Hepatocyte (in vitro differentiated cells): Measurements from ENCODE around the gene SCFD2. TPM values are rescaled to one million over a fixed set of nuclear protein-coding genes. Genes with fewer than 3 reads are reported as not detected.
"Not testable (repeated sequence)": the region's sequence is repeated elsewhere in the genome, so short reads cannot be mapped to it uniquely, and the experiment has no call there.

ENCODE experiments used
- DNase-seq: peaks from one replicate; pipeline ENCODE4 v3.0.0-alpha.2; 2016; ENCODE audit warnings: low spot score
- H2AFZ ChIP-seq: fragments of 200-600 bp; sonication (generic); 2 replicates; pipeline ENCODE4 v1.6.0; 2016; ENCODE audit warnings: antibody characterized with exemption, mild to moderate bottlenecking
- H3K27ac ChIP-seq: fragments of 200-600 bp; sonication (generic); 2 replicates; pipeline ENCODE4 v1.5.1; 2016; ENCODE audit warnings: mild to moderate bottlenecking
- H3K27me3 ChIP-seq: fragments of 200-600 bp; sonication (generic); 2 replicates; pipeline ENCODE4 v1.6.1; 2016
- H3K36me3 ChIP-seq: fragments of 200-600 bp; sonication (generic); replicated peaks from 2 replicates; pipeline ENCODE4 v1.5.1; 2016; ENCODE audit warnings: low read depth; ENCODE audit not compliant: insufficient read depth
- H3K4me1 ChIP-seq: fragments of 200-600 bp; sonication (generic); 2 replicates; pipeline ENCODE4 v1.5.1; 2016; ENCODE audit warnings: mild to moderate bottlenecking, moderate library complexity; ENCODE audit not compliant: insufficient read depth
- H3K4me2 ChIP-seq: fragments of 200-600 bp; sonication (generic); 2 replicates; pipeline ENCODE4 v1.6.0; 2016
- H3K4me3 ChIP-seq: fragments of 200-600 bp; sonication (generic); 2 replicates; pipeline ENCODE4 v1.5.1; 2016; ENCODE audit warnings: mild to moderate bottlenecking
- H3K79me2 ChIP-seq: fragments of 200-600 bp; sonication (generic); 2 replicates; pipeline ENCODE4 v1.6.0; 2017; ENCODE audit warnings: mild to moderate bottlenecking
- H3K9me2 ChIP-seq: fragments of 200-600 bp; sonication (generic); replicated peaks from 2 replicates; pipeline ENCODE4 v1.6.0; 2017; ENCODE audit warnings: mild to moderate bottlenecking; ENCODE audit not compliant: insufficient read depth
- H3K9me3 ChIP-seq: fragments of 200-600 bp; sonication (generic); 2 replicates; pipeline ENCODE4 v1.5.1; 2016; ENCODE audit warnings: low read depth, mild to moderate bottlenecking
- H4K20me1 ChIP-seq: fragments of 200-600 bp; sonication (generic); 2 replicates; pipeline ENCODE4 v1.6.0; 2016; ENCODE audit warnings: mild to moderate bottlenecking; ENCODE audit not compliant: insufficient read depth, poor library complexity, severe bottlenecking
- EZH2 ChIP-seq: fragments of 200-600 bp; sonication (generic); IDR thresholded peaks from 2 replicates; pipeline ENCODE4 v1.6.1; 2016; ENCODE audit warnings: antibody characterized with exemption, mild to moderate bottlenecking, borderline replicate concordance
- EZH2phosphoT487 ChIP-seq: fragments of 200-600 bp; sonication (generic); IDR thresholded peaks from one replicate; pipeline ENCODE4 v1.6.1; 2018; ENCODE audit warnings: antibody characterized with exemption, mild to moderate bottlenecking, low read depth, moderate library complexity; ENCODE audit not compliant: unreplicated experiment, severe bottlenecking
- whole genome bisulfite sequencing: methylation state at CpG from one replicate; pipeline ENCODE4 v1.1.6; 2016; ENCODE audit warnings: low lambda C conversion rate; ENCODE audit errors: missing lambda C conversion rate; 5-methylcytosine and 5-hydroxymethylcytosine counted together
- polyA plus RNA-seq: library from polyadenylated mRNA; unstranded; fragments of >200 nt; fragmentation: Nextera tagmentation; extraction: Ambion mirVana; gene quantifications from 2 replicates; pipeline ENCODE4 v1.2.1, GENCODE V29; 2016
- total RNA-seq: library from RNA; depleted of rRNA; stranded (reverse); fragments of >200 nt; gene quantifications from 2 replicates; pipeline ENCODE4 v1.2.3, GENCODE V29; 2014
- TF ChIP-seq, protein P1 (sequence below): fragments of 200-600 bp; sonication (generic); IDR thresholded peaks from 2 replicates; pipeline ENCODE4 v1.5.1; 2016; ENCODE audit warnings: antibody characterized with exemption, mild to moderate bottlenecking; ENCODE audit not compliant: poor library complexity

SCFD2 gene
- total RNA-seq (15.7 and 23.8 TPM in 2 replicates), polyA plus RNA-seq (5.6 and 8.4 TPM in 2 replicates)

DNA sequence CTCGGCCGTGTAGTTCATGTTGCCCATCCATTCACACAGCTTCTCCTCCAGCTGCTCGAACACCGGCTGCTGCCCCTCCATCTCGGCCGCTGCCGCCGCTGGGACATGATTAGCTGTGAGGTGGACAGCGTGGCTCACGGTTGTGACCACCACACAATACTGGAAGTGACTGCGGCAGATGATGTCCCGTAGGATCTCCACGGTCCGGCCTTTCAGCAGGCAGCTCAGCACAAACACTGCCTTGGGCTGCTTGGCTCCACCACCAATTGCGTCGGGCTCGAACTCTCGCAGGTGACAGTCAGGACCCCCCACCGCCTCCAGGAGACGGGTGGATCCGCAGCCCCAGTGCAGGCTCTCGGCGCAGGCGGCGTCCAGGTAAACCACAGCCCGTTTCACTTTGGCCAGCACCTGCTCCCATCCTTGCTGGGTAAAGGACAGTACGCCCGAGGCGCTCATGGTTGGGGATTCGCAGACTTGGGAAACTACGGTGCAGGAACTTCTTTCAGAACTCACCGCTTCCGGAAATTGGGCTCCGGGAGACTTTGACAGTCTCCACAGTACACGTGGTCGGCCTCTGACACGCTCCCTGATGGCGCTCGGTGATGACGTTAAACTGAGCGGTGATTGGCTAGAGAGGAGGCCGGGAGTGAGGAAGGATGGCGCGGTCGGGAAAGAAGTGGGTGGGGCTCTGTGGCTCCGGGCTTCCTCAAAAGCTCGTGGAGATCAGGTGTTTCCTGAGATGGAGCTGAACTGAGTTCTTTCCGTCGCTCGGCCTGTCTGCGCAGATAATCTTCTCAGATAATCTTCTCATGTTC, at the start of gene SCFD2:
Gene SCFD2 (minus strand): TSS at position 576 of the 815 bp plus-strand sequence.
- Histone ChIP-seq H4K20me1 (no peaks in the 10 kb centered on the region), H3K27ac (peak within 1 kb of the TSS; percentile 74), H3K9me3 (no peaks in the 10 kb centered on the region), H3K4me3 (peak within 1 kb of the TSS; percentile 77), H2AFZ (peak within 1 kb of the TSS; percentile 87), H3K4me1 (peaks cover 3% of the 10 kb centered on the region), H3K79me2 (peaks cover 32% of the 10 kb centered on the region), H3K9me2 (no peaks in the 10 kb centered on the region), H3K36me3 (no peaks in the 10 kb centered on the region), H3K4me2 (peak within 1 kb of the TSS; percentile 83), H3K27me3 (peaks cover 22% of the 10 kb centered on the region)
- peak; percentile 97 for DNase-seq
- under 1% methylated on average over 51 of the region's 51 CpGs for WGBS
- TF ChIP-seq EZH2phosphoT487 (no peak), EZH2 (no peak)
- TF ChIP-seq, protein P1, sequence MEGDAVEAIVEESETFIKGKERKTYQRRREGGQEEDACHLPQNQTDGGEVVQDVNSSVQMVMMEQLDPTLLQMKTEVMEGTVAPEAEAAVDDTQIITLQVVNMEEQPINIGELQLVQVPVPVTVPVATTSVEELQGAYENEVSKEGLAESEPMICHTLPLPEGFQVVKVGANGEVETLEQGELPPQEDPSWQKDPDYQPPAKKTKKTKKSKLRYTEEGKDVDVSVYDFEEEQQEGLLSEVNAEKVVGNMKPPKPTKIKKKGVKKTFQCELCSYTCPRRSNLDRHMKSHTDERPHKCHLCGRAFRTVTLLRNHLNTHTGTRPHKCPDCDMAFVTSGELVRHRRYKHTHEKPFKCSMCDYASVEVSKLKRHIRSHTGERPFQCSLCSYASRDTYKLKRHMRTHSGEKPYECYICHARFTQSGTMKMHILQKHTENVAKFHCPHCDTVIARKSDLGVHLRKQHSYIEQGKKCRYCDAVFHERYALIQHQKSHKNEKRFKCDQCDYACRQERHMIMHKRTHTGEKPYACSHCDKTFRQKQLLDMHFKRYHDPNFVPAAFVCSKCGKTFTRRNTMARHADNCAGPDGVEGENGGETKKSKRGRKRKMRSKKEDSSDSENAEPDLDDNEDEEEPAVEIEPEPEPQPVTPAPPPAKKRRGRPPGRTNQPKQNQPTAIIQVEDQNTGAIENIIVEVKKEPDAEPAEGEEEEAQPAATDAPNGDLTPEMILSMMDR: no peak

DNA sequence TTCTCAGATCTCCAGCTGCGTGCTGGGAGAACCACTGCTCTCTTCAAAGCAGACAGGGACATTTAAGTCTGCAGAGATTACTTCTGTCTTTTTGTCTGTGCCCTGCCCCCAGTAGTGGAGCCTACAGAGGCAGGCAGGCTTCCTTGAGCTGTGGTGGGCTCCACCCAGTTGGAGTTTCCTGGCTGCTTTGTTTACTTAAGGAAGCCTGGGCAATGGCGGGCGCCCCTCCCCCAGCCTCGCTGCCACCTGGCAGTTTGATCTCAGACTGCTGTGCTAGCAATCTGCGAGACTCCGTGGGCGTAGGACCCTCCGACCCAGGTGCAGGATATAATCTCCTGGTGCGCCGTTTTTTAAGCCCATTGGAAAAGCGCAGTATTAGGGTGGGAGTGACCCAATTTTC, 43.6 kb upstream of the SCFD2 start:
- Histone ChIP-seq H4K20me1 (peaks cover 11% of the 10 kb centered on the region), H3K79me2 (peaks cover 49% of the 10 kb centered on the region)
- not testable (repeated sequence) for H3K4me2 ChIP-seq, H3K9me2 ChIP-seq, H3K27me3 ChIP-seq, DNase-seq, H3K4me3 ChIP-seq, H3K27ac ChIP-seq, H3K9me3 ChIP-seq, H2AFZ ChIP-seq, H3K4me1 ChIP-seq, H3K36me3 ChIP-seq
- WGBS: 94% methylated on average over 11 of the region's 11 CpGs

DNA sequence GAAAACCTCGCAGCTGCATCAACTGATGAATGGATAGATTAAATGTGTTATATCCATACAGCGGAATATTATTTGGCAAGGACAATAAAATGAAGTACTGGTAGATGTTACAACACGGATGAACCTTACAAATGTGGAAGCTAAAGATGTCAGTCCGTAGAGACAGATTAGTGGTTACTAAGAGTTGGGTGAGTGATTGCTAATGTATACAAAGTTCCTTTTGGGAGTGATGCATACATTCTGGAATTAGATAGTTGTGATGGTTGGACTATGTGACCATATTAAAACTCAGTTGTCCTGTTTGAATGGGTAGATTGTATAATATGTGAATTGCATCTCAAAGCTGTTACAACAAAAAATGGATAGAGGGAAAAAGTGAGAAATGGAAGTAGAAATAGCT, 14.4 kb upstream of the SCFD2 start:
- Histone ChIP-seq H3K4me3 (no peak overlapping the region), H3K36me3 (no peaks in the 10 kb centered on the region), H2AFZ (no peak overlapping the region), H3K9me3 (no peaks in the 10 kb centered on the region), H3K4me1 (peaks cover 13% of the 10 kb centered on the region), H3K79me2 (peaks cover 70% of the 10 kb centered on the region), H4K20me1 (peaks cover 24% of the 10 kb centered on the region), H3K27me3 (no peaks in the 10 kb centered on the region), H3K9me2 (no peaks in the 10 kb centered on the region), H3K4me2 (peak overlapping the region; percentile 83), H3K27ac (no peak overlapping the region)
- no peak for TF ChIP-seq EZH2
- TF ChIP-seq, protein P1: no peak
- TF ChIP-seq EZH2phosphoT487: no peak
- no peak for DNase-seq
- 89% methylated on average over 4 of the region's 4 CpGs for WGBS

DNA sequence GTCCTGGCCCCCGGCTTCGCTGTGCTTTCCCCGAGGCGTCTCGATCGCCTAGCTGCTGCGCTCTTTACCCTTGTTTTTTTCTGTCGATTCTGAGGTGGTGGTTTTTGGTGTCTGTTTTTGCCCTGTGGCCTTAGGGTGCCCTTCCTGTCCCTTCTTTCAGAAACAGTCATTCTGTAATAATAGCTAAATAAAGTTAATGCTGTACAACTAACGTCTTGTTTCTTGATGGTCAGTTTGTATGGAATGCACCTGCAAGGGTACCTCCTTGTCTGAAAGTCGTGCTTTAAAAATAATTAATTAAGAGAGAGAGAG, 12.3 kb upstream of the SCFD2 start:
- TF ChIP-seq EZH2: no peak
- TF ChIP-seq, protein P1: no peak
- TF ChIP-seq EZH2phosphoT487: no peak
- Histone ChIP-seq H3K4me3 (peak overlapping the region; percentile 67), H3K79me2 (peaks cover 56% of the 10 kb centered on the region), H3K4me1 (peaks cover 13% of the 10 kb centered on the region), H3K27me3 (no peaks in the 10 kb centered on the region), H3K9me3 (no peaks in the 10 kb centered on the region), H3K27ac (peak overlapping the region; percentile 95), H4K20me1 (peaks cover 24% of the 10 kb centered on the region), H3K9me2 (no peaks in the 10 kb centered on the region), H3K4me2 (peak overlapping the region; percentile 83), H3K36me3 (no peaks in the 10 kb centered on the region), H2AFZ (peak overlapping the region; percentile 64)
- 2% methylated on average over 10 of the region's 10 CpGs for WGBS
- no peak for DNase-seq
